DND-41 (cell line): Measurements from ENCODE around the gene CASKIN2.

ENCODE experiments used
- EZH2 ChIP-seq: IDR thresholded peaks from 3 replicates; pipeline ENCODE4 v1.6.1; 2012; ENCODE audit warnings: borderline replicate concordance, low read depth, mild to moderate bottlenecking, moderate library complexity, low read length, inconsistent platforms; ENCODE audit not compliant: severe bottlenecking
- TF ChIP-seq, protein P1 (sequence below): IDR thresholded peaks from 2 replicates; pipeline ENCODE4 v1.5.1; 2012; ENCODE audit warnings: borderline replicate concordance, low read length, moderate library complexity, mild to moderate bottlenecking; ENCODE audit not compliant: poor library complexity, severe bottlenecking; ENCODE audit errors: extremely low read depth

DNA sequence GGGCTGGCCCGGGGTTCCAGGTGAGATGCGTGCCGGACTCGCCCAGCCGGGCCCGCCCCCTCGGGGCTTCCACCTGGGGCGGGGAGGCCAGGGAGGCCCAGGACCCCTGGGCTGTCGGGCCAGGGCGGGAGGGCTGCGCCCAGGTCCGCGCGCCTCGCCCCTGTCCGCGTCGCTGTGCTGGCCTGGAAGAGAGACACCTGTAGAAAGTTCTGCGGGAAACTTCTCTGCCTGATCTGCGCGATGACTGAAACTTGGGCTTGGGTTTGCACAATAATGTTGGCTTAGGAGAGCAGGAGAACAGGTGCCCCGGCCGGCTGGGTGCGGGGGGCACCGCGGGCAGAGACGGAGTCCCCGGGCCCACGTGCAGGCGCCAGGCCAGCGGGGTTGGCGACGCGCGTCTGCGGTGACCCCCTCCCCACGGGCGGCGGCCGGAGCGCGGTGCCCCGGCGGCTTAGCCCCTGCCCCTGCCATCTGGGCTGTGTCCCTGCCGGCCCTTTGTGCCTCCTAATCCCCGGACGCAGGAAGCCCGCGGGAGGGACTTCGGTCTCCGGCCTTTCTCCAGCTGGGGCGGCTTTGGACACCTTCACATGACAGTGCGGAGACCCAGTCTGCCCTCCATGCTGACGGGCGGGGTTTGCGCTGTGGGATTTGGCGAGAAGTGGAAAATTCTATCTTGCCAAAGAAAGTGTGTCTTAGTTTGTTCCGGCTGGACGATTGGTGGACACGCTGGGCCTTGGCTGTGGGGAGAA is 10.6 kb upstream of the CASKIN2 start:
- TF ChIP-seq, protein P1, sequence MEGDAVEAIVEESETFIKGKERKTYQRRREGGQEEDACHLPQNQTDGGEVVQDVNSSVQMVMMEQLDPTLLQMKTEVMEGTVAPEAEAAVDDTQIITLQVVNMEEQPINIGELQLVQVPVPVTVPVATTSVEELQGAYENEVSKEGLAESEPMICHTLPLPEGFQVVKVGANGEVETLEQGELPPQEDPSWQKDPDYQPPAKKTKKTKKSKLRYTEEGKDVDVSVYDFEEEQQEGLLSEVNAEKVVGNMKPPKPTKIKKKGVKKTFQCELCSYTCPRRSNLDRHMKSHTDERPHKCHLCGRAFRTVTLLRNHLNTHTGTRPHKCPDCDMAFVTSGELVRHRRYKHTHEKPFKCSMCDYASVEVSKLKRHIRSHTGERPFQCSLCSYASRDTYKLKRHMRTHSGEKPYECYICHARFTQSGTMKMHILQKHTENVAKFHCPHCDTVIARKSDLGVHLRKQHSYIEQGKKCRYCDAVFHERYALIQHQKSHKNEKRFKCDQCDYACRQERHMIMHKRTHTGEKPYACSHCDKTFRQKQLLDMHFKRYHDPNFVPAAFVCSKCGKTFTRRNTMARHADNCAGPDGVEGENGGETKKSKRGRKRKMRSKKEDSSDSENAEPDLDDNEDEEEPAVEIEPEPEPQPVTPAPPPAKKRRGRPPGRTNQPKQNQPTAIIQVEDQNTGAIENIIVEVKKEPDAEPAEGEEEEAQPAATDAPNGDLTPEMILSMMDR: no peak
- no peak for TF ChIP-seq EZH2
